GM12878 (cell line): Measurements from ENCODE around the gene PDE6B.

Experiments
- CHD1 ChIP-seq: IDR thresholded peaks from 2 replicates; pipeline ENCODE4 v1.6.1; 2012; ENCODE audit warnings: low read depth, low read length, improper control_type of control experiment
- CHD2 ChIP-seq: IDR thresholded peaks from 2 replicates; pipeline ENCODE4 v1.6.1; 2011; ENCODE audit warnings: low read depth, low read length, improper control_type of control experiment, borderline replicate concordance
- CTCF ChIP-seq, 3 experiments: IDR thresholded peaks in 2 of 3; conservative IDR thresholded peaks in 1 of 3; 2 replicates each; pipeline ENCODE4 v1.5.1; 2011; ENCODE audit warnings: low read depth in 3 of 3, low read length in 3 of 3, mild to moderate bottlenecking in 3 of 3, control low read depth in 2 of 3, moderate library complexity in 2 of 3, inconsistent platforms in 1 of 3, mixed read lengths in 1 of 3; ENCODE audit not compliant: control insufficient read depth in 2 of 3, insufficient read depth in 1 of 3; ENCODE audit errors: extremely low read depth in 1 of 3
- EZH2 ChIP-seq: IDR thresholded peaks from 2 replicates; pipeline ENCODE4 v1.6.1; 2012; ENCODE audit warnings: low read depth, mild to moderate bottlenecking, control low read depth, inconsistent platforms, low read length, borderline replicate concordance; ENCODE audit not compliant: control insufficient read depth
- IRF3 ChIP-seq: fragments of 450-650 bp; IDR thresholded peaks from 2 replicates; pipeline ENCODE4 v1.6.1; 2014; ENCODE audit warnings: mild to moderate bottlenecking
- IRF4 ChIP-seq: IDR thresholded peaks from 2 replicates; pipeline ENCODE4 v1.6.1; 2011; ENCODE audit warnings: low read depth, low read length
- MAX ChIP-seq: IDR thresholded peaks from 2 replicates; pipeline ENCODE4 v1.6.1; 2012; ENCODE audit warnings: low read depth, low read length, improper control_type of control experiment
- NFIC ChIP-seq: IDR thresholded peaks from 2 replicates; pipeline ENCODE4 v1.6.1; 2012; ENCODE audit warnings: low read depth, mild to moderate bottlenecking, inconsistent platforms, low read length, moderate library complexity
- POLR2A ChIP-seq: IDR thresholded peaks from 2 replicates; pipeline ENCODE4 v1.6.1; 2011; ENCODE audit warnings: low read depth, mild to moderate bottlenecking, low read length
- SPI1 ChIP-seq: IDR thresholded peaks from 2 replicates; pipeline ENCODE4 v1.6.1; 2011; ENCODE audit warnings: low read depth, mild to moderate bottlenecking, low read length, moderate library complexity, borderline replicate concordance; ENCODE audit not compliant: insufficient read depth
- TAF1 ChIP-seq: IDR thresholded peaks from 2 replicates; pipeline ENCODE4 v1.6.1; 2011; ENCODE audit warnings: mild to moderate bottlenecking, low read depth, low read length, borderline replicate concordance
- USF2 ChIP-seq: IDR thresholded peaks from 2 replicates; pipeline ENCODE4 v1.6.1; 2011; ENCODE audit warnings: low read depth, low read length, improper control_type of control experiment, borderline replicate concordance
- ZBTB11 ChIP-seq: fragments of 450-650 bp; formaldehyde crosslinking; IDR thresholded peaks from 2 replicates; pipeline ENCODE4 v1.5.0; 2022; ENCODE audit warnings: mild to moderate bottlenecking, missing genetic modification characterization
- ZNF24 ChIP-seq: fragments of 450-650 bp; IDR thresholded peaks from 2 replicates; pipeline ENCODE4 v1.6.1; 2017; ENCODE audit warnings: antibody characterized with exemption, mild to moderate bottlenecking

- TF ChIP-seq POLR2A (no peak), CTCF (IDR thresholded peaks at IDR 0.05 in 2 of 3, conservative IDR thresholded peaks at IDR 0.05 in 1 of 3; ENCODE audit: control insufficient read depth in 2 of 3, extremely low read depth in 1 of 3, insufficient read depth in 1 of 3, low read depth in 3 of 3, low read length in 3 of 3) (no peak), ZNF24 (no peak), ZBTB11 (CRISPR knock-in tag) (no peak), MAX (no peak), IRF4 (no peak), USF2 (no peak), CHD1 (no peak), CHD2 (no peak), NFIC (no peak), EZH2 (no peak), TAF1 (no peak), IRF3 (no peak), SPI1 (no peak)
These were observed 53.7 kb downstream of the PDE6B start for GRCh38 chr4:679104-679481.
